Coronary artery (tissue), 2 donors: ENCODE results near the gene KLK15.

Source experiments
- DNase-seq: peaks from one replicate; pipeline ENCODE4 v3.0.0-alpha.2; 2017; ENCODE audit warnings: low spot score
- H3K27ac ChIP-seq, 2 donors: fragments of 200-600 bp; sonication (generic); one replicate each; pipeline ENCODE4 v1.5.1; 2016 to 2019
- H3K4me3 ChIP-seq: fragments of 200-600 bp; sonication (generic); 2 replicates; pipeline ENCODE4 v1.5.1; 2016; ENCODE audit warnings: mild to moderate bottlenecking, moderate library complexity
- TF ChIP-seq, protein P1 (sequence below): fragments of 200-600 bp; sonication (generic); IDR thresholded peaks from one replicate; pipeline ENCODE4 v1.5.1; 2019; ENCODE audit warnings: antibody characterized with exemption

Gene KLK15

DNA sequence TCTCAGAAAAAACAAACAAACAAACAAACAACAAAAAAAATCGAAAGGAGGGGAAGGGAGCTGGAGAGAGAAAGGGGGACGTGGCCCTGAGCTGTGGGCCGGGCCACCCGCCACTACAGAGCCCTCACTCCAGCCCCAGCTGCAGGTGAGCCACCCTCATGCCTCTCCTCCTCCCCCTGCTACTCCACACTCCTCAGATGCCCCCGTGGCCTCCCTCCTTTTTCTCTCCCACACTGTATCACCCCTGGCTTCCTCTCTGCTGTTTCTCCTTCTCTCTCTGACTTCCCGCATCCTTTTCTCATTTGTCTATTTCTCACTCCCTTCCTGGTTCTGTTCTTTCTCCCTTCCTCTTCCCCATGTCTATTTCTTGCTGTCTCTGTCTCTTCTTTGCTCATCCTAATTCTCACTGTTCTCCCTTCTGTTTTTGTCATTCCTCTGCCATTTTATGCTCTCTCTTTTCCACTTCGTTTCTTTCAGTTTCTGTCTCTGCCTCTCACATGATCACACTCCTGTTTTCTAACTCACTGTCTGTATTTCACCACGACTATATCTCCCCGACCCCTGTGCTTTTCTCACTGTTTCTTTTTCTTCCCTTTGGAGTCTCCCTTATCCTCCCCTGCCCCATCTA lies 42.5 kb upstream of the KLK15 start:
- Histone ChIP-seq H3K4me3 (no peak overlapping the region), H3K27ac (no peak overlapping the region)
- TF ChIP-seq, protein P1, sequence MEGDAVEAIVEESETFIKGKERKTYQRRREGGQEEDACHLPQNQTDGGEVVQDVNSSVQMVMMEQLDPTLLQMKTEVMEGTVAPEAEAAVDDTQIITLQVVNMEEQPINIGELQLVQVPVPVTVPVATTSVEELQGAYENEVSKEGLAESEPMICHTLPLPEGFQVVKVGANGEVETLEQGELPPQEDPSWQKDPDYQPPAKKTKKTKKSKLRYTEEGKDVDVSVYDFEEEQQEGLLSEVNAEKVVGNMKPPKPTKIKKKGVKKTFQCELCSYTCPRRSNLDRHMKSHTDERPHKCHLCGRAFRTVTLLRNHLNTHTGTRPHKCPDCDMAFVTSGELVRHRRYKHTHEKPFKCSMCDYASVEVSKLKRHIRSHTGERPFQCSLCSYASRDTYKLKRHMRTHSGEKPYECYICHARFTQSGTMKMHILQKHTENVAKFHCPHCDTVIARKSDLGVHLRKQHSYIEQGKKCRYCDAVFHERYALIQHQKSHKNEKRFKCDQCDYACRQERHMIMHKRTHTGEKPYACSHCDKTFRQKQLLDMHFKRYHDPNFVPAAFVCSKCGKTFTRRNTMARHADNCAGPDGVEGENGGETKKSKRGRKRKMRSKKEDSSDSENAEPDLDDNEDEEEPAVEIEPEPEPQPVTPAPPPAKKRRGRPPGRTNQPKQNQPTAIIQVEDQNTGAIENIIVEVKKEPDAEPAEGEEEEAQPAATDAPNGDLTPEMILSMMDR: no peak
- no peak for DNase-seq

DNA sequence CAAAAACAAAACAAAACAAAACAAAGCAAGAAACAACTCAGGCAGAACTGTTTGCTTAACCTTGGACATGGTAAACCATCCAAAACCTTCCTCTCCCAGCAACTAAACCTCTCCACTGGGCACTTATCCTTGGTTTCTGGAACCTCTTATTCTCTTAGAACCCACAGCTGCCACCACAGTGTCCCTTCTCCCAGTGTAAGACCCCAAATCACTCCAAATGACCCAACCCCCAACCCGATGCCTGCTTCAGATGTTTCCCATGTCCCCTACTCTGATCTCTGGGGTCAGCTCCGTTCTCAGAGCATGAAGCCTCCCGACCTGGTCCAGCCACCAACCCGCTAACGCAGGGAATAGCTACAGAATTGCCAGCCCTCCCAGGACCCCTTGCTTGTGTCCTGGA lies 40.8 kb upstream of the KLK15 start:
- TF ChIP-seq, protein P1: no peak
- DNase-seq: no peak
- no peak overlapping the region for H3K4me3 ChIP-seq
- H3K27ac ChIP-seq: no peak overlapping the region

DNA sequence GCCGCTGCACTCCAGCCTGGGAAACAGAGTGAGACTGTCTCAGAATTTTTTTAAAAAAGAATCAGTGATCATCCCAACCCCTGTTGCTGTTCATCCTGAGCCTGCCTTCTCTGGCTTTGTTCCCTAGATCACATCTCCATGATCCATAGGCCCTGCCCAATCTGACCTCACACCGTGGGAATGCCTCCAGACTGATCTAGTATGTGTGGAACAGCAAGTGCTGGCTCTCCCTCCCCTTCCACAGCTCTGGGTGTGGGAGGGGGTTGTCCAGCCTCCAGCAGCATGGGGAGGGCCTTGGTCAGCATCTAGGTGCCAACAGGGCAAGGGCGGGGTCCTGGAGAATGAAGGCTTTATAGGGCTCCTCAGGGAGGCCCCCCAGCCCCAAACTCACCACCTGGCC lies 39.7 kb upstream of the KLK15 start, which contains the start of gene KLK2:
KLK2 (plus strand) TSS at position 384 of the 400 bp plus-strand sequence. CDS start 35 bp downstream, outside the sequence.
- DNase-seq: no peak
- TF ChIP-seq, protein P1: no peak
- no peak within 1 kb of the TSS for H3K27ac ChIP-seq
- H3K4me3 ChIP-seq: no peak within 1 kb of the TSS

DNA sequence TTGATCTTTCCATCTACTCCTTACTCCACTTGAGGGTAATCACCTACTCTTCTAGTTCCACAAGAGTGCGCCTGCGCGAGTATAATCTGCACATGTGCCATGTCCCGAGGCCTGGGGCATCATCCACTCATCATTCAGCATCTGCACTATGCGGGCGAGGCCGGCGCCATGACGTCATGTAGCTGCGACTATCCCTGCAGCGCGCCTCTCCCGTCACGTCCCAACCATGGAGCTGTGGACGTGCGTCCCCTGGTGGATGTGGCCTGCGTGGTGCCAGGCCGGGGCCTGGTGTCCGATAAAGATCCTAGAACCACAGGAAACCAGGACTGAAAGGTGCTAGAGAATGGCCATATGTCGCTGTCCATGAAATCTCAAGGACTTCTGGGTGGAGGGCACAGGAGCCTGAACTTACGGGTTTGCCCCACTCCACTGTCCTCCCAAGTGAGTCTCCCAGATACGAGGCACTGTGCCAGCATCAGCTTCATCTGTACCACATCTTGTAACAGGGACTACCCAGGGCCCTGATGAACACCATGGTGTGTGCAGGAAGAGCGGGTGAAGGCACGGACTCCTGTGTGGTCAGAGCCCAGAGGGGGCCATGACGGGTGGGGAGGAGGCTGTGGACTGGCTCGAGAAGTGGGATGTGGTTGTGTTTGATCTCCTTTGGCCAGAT lies 37.2 kb upstream of the KLK15 start:
- TF ChIP-seq, protein P1: no peak
- no peak overlapping the region for H3K27ac ChIP-seq
- no peak for DNase-seq
- no peak overlapping the region for H3K4me3 ChIP-seq

DNA sequence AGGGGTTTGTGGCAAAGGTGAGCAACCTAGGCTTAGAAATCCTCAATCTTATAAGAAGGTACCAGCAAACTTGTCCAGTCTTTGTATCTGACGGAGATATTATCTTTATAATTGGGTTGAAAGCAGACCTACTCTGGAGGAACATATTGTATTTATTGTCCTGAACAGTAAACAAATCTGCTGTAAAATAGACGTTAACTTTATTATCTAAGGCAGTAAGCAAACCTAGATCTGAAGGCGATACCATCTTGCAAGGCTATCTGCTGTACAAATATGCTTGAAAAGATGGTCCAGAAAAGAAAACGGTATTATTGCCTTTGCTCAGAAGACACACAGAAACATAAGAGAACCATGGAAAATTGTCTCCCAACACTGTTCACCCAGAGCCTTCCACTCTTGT lies 36.1 kb upstream of the KLK15 start:
- Histone ChIP-seq H3K27ac (no peak overlapping the region), H3K4me3 (no peak overlapping the region)
- DNase-seq: no peak
- TF ChIP-seq, protein P1: no peak

DNA sequence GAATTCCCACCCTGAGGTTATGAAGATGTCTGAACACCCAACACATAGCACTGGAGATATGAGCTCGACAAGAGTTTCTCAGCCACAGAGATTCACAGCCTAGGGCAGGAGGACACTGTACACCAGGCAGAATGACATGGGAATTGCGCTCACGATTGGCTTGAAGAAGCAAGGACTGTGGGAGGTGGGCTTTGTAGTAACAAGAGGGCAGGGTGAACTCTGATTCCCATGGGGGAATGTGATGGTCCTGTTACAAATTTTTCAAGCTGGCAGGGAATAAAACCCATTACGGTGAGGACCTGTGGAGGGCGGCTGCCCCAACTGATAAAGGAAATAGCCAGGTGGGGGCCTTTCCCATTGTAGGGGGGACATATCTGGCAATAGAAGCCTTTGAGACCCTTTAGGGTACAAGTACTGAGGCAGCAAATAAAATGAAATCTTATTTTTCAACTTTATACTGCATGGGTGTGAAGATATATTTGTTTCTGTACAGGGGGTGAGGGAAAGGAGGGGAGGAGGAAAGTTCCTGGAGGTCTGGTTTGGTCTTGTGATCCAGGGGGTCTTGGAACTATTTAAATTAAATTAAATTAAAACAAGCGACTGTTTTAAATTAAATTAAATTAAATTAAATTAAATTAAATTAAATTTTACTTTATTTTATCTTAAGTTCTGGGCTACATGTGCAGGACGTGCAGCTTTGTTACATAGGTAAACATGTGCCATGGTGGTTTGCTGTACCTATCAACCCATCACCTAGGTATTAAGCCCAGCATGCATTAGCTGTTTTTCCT lies 28.3 kb upstream of the KLK15 start:
- no peak overlapping the region for H3K4me3 ChIP-seq
- H3K27ac ChIP-seq: no peak overlapping the region
- TF ChIP-seq, protein P1: no peak
- DNase-seq: no peak
